LoVo (cell line): Measurements from ENCODE around the gene SLC26A9.

Source experiments
- DNase-seq: peaks from one replicate; pipeline ENCODE4 v3.0.0-alpha.2; 2016; ENCODE audit warnings: low spot score

The SLC26A9 gene

DNA sequence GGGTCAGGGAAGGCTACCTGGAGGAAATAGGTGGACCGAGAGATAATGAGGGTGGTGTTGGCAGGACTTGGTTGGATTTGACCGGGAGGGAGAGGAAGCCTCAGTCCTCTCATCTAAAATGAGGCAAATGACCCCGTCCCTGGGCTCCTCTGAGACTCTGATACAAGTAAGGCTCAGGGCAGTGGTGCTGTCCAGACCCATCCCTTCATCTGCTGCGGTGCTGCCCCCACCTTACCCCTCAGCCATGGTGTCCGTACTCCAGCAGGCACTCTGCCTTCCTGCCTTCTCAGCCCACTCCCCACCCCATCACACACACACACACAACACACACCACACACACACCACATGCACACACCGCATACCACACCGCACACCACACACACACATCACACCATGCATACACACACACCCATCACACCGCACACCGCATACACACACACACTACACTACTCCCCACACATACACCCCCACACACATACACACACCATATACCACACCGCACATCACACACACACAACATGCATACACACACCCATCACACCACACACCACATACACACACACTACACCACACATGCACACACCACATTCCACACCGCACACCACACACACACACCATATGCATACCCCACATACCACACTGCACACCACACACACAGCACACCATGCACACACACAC is 29.4 kb upstream of the SLC26A9 start:
- DNase-seq, result no peak

DNA sequence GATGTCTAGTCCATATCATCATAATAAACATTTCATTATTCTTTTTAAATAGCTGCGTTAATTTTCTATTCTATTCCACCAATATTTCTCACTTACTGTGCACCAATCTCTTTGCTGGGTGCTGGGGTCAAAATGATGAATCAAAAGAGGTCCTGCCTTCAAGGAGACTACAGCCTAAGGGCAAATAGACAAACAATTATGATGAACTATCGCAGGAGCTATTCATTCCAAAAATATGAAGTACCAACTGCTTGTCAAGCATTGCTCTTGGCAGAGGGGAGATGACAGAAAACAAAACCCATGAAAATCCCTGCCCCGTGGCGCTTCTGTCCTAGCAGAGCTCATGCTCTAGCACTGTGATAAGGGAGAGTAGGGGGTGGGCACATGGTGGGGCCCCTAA is 28.8 kb upstream of the SLC26A9 start:
- no peak for DNase-seq

DNA sequence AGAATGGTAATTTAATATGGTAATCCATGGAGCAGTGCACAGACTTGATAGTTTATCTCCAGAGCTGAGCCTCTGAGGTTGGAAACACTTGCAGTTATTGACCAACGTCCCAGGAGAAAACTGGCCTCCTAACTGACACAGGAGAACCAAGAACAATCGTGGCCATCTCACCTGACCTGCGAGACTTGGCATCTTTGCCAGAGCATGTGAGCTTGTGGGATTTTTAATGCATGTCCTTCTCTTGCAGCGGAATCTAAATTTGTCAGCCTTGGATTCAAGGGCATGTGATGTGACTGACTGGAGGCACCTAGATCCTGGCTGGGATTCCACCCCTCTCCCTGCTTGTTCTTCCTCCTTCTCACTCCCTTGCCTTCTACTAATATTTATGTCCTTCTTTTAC is 27.8 kb upstream of the SLC26A9 start:
- no peak for DNase-seq

DNA sequence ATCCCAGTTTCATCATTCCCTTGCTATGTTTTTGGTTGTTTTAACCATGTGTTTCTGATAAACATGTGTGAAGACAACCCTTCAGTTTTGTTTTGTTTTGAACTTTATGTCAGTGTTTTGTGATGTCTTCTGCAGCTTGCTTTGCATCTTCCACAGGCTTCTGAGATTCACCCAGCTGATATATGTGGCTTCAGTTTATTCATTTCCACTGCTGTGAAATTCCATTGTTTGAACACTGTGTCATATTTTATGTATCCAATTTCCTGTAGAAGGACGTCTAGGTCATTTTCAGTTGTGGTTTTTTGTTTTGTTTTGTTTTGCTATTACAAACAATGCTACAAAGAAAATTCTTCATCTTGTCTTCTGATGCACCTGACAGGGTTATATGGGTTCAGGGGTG is 27.2 kb upstream of the SLC26A9 start:
- DNase-seq, result no peak

DNA sequence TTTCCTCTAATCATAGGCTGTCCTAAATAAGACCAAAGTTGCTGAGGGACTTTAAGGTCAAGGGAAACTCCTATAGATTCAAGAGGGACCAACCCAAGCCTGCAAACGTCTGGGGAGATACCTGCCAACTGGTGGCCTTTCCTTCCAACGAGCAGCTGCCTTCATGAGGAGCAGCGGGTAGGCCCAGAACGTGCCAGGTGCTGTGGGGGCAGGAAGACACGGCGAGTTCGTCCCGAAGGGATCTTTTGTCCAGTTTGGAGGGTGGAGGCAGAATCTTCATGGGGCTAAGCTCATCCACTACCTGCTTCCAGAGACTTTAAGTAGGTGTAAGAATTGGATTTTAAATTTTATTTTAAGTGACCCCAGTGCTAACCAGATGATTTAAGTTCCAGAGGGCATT is 26.0 kb upstream of the SLC26A9 start:
- no peak for DNase-seq

DNA sequence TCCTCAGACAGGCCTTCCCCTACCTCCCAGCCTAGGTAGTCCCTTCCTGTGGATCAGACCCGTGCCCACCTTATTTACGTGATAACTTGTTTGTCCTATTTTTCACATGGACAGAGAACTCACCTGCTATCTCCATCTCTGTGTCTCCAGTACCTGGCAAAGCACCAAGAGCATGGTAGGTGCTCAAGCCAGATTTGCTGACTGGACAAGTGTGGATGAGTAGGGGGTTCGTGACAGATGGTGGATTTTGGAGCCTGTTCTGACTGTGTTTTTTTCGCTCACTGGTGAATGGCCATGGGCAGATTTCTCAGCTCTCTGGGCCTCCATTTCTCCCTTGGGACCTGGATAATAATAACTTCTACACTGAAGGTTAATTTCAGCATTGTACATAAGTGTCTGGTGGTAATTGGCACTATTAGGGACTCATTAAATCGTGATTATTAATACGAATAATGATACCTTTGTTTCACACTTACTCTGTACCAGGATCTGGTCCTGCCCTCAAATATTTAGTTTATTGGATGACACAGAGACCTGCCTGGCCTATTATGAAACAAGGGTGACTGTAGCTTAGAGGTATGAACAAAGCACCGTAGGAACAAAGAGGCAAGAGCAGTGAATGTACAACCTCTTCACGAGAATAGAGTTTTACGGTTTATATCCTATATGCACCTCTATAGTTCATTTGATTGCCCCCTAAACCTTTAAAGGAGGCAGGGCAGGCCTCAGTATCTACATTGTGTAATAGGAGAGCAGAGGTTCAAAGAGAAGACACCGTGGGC is 24.5 kb upstream of the SLC26A9 start:
- no peak for DNase-seq

DNA sequence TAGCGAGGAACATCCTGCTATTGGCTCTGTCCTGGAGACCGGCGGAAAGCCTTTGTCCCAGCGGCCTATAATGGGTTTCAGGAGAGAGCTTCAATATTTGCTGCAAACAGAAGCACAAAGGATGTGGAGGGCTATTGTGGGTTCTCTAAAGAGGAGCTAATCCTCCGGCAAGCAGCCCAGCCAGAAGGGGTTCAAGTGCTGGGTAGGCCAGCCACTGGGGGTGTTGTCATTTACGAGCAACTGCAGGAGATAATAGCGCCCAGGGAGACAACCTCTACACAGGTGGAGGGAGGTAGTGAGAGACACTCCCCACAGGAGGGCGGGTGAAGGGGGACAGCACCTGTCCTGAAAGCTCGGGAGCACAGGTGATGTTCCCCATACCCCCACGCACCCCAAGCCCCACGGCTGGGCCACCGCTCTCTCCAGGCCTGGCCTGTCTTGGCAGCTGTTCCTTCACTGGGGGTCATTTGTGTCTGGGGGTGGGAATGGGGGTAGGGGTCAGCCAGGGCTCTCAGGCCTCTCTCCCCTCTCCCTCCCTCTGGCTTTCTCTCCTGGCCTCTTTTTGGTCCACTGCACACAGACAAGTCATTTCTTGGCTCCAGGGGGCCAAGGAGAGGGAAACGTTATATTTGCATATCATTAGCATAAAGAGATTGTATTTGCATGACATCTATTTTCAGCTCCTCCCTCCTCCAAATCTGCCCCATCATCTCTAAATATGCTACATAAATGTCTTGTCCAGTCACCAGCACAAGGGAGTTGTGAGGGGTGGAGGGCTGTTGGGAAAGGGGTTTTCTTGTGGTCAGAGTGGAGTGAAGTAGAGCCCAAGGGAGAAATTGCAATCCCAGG is 22.0 kb upstream of the SLC26A9 start:
- DNase-seq, result no peak

DNA sequence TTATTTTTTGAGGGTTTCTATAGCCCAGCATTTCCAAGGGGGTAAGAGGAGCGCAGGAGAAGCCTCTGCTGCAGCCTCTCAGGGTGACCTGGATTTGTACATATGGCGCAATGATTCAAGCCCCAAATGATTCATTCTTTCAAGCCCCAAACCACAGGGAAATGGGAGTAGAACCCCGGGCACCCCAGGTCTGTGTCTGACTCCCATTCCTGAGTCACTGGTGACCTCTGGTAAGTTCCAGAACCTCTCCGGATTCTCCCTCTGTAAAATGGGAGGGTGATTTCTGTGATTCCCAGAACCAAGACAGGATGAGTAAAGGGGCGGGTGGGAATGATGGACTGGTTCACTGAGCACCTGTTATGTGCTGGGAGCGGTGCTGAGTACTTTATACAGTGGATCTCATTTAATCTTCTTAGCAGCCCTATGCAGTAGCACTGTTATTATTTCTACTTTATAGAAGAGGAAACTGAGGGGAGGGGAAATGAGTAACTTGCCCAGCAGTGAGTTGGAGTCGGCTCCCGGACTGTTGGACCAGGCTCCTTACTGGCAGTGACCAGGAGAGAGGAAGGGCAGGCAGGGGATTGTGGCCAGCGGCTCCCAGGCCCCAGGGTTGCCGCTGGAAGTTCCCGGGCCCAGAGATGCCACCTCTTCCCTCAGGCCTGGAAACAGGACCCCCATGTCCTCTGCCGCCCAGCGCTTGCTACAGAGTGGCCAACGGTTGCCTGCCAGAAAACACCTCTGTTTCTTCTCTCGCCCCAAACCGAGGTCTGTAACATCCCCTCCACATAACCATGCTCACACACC is 20.3 kb upstream of the SLC26A9 start:
- DNase-seq, result no peak

DNA sequence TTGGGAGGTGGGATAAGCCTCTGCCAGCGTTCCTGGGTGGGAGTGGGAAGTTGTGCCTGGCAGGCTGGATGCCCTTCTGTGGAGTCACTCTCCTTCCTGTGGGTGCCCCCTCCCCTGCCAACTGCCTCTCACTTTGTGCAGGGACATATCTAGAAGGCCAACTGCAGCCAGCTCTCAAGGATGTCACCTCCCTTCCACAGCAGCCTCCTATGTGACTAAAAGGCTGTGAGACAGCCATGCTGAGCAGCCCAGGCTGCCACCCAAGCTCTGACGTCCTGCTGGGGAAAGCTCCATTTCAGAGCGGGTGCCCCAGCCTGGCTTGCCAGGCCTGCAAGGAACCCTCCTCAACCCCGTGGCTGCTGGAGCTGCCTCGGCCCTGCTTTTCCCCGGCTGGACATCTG is 19.6 kb upstream of the SLC26A9 start:
- no peak for DNase-seq

DNA sequence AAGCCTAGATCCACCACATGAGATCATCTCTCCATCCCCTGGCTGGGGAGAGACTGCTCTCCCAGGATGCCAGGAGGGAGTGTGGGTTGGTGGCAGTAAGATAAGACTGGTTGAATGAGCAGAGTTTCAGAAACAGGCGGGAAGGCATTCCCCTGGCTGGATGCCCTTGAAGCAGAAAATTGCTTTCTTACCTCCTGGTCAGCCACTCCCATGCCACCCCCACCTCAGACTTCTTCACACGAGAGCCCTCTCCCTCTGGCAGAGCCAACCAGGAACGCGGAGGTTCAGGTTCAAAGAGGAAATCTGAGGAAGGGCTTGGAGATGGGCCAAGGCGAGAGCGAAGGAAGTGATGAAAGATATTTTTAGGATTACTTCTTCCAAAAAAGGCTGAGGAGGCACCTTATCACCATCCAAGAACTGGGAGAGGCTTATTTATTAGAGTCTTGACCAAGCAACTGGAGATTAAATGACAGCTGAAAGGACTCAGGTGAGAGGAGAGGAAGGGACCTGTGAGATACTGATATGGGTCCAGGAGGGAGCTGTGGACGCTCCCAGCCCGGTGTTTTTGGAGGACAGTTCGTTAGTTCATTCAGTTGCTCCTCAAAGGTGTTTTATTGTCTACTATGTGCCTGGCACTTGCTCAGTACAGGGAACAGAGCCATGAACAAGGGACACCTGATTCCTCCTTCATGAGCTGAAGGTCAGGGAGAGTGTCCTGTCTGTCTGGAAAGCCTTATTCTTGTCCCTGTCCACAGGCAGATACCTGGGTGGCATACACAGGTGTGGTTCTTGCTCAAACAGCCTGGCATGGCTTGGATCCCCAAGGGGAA is 18.9 kb upstream of the SLC26A9 start:
- DNase-seq, result peak; percentile 44

DNA sequence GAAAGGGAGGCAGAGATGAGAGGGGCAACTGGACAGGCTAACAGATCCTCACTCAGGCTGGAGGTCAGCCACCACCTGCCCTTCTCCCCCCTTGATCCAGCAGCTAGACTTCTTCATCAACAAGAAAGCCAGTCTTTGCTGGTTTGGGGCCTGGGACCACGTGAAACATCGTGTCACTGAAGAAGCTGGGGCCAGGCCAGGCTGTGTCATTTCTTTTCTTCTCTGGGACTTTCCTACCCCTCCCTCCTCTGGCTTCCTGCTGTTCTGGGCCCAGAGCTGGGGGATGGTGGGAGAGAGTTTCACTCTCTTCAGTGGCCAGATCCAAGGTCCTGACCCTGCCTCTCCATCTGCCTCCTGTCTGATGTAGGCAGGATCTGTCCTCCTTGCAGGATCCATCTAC is 18.1 kb upstream of the SLC26A9 start:
- no peak for DNase-seq

DNA sequence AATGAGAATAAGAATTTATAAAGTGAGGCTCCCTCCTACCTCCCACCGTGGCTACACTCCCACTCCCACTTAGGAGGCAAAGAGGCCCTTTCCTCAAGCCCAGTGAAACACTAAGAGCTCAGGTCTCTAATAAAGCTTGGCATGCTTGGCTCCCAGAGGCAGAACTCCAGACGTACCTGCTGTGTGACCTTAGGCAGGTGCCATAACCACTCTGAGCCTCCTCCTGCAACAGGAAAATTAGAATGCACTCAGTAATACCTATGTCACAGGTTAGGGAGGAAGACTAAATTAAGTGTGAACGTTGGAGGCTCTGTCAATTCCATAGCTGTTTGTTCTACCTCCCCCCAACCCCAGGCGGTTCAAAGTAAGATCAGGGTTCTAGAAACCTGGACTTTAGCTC is 16.5 kb upstream of the SLC26A9 start:
- DNase-seq, result no peak

DNA sequence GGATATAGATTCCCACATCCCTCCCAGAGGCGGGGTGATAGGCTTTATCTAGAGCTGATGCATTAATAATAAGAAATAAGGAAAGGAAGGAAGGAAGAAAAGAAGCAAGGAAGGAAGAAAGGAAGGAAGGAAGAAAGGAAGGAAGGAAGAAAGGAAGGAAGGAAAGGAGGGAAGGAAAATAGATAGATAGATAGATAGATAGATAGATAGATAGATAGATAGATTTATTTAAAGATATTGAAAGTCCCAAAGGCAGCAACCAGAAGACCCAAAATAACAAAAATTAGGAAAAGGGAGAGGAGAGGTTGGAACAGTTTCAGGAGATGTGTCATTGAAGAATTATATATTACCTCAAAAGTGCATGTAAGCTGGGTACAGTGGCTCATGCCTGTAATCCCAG is 12.2 kb upstream of the SLC26A9 start:
- no peak for DNase-seq

DNA sequence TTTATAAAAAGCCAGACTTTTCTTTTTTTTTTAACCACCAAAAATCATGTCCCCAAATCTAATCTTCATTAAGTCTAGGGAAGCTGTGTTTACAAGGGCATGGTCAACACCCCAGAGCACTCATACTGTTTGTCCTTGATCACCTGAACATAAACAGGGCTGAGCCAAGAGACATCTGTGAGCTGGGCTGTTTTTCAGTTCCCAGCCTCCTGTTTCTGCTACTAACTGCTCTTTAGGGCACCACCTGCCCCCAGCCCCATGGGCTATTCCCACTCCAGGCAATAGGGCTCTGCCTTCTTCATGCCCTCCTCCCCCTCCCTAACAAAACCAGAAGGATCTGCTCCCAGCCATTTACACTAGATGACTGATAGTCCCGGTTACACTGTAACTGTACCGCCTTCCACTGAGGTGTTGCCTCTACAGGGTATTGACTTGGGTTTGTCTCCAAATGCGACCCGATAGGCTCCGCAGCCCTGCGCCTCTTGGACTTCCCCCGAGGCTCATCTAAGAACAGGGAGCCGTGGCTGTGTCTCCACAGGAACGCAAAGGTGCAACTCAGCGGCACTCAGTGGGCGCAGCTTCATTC is 11.7 kb upstream of the SLC26A9 start:
- no peak for DNase-seq

DNA sequence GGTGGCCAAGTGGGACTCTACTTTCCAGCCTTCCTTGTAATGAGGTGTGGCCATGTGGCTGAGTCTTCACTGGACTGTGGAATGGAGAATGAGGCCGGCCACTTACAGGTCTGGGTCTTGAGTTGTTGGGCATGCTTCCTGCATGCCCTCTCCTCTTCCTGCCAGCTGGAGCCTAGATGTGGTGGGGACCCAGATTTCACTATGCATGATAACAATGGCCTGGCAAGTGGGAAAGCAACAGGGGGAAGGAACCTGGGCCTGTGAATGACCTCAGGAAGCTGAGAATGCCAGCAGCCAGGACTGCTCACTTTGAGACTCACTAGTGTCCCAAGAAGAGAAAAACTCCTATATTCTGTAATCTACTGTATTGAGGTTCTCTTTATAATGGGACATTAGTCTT is 8.5 kb upstream of the SLC26A9 start:
- no peak for DNase-seq

DNA sequence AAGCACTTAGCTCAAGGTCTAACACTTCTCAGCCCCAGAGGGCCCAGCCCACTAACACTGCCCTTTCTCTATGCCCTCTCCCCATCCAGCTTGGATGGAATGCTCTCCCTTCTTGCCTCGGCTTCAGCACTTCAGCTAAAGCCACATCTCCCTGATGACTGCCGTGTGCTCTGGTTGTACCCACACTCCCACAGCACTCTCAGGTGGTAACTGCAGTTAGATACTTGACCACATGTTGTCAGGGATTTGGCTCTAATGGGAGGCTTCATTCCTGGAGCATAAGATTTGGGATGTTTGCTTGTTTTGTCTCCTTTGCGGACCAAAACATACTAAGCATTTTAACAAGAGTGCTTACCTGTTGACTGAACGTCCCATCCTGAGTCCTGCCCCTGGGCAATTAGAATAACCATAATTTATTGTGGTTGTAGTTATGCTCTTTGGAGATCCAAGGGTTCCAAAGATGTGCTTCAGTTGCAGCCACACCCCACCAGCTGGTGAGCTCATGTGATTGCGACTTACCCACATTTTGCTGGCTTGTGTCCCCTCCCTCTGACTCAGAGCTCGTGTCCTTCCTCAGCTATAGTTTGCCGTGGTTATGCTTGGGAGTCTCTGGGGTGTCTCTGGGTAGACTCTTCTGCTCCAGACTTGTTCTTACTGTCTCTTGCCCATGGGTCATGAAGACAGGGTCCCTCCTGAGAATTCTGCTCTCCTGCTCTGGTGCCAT is 7.7 kb upstream of the SLC26A9 start:
- DNase-seq, result peak; percentile 34

DNA sequence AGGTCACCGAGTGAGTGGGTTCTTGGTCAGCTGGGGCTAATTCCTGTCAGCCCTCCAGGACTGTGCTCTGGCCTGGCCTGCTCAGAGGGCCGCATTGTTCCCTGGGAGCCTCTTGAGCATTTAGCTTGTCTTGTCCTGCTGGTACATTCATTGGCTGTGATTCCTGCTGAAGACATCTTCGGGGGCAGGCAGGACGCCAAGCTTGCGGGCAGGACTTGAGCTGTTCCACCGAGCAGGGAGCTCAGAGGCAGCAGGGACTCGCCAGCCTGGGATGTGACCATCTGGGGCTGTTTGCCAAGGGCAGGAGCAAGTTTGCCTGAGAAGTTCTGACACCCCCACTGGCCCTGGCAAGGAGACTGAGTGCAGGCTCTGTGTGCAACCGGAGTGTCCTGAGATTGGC is 7.0 kb upstream of the SLC26A9 start:
- DNase-seq, result no peak

DNA sequence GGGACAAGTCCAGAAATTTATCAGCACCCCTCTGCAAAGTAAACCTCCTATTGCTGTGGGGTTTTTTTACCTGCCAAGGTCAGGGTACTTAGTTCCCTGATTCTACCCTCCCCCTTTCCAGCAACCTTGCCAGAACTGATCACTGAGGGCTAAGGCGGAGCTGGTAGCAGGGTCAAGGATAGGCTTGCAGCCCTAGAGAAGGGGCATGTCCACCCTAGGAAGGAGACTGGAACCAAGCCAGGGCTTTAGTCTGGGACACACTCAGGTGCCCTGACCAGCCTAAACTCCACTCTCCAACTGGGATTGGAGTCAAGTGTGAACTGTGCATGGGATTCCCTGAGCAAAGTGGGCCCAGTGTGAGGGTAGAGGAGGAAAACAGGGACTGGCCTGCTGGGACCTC is 6.5 kb upstream of the SLC26A9 start:
- DNase-seq, result no peak

DNA sequence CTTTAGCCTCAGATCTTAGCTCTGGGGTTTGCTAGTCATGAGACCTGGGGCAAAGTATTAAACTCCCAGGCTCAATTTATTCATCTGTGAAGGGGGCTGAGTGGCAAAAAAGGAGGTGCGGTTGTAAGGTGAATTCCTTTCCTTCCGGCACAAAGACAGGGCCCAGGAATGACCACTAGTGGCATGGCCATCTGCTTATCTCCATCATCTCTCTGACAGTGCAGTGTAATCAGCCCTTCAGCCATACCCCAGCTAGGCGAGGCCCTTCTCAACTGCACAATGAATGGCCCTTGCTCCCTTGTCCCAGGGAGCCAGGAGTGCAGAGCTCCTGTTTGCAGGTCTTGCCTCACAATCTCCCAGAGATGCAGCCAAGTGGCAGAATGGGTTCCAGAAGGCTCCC is 5.6 kb upstream of the SLC26A9 start:
- DNase-seq, result no peak

DNA sequence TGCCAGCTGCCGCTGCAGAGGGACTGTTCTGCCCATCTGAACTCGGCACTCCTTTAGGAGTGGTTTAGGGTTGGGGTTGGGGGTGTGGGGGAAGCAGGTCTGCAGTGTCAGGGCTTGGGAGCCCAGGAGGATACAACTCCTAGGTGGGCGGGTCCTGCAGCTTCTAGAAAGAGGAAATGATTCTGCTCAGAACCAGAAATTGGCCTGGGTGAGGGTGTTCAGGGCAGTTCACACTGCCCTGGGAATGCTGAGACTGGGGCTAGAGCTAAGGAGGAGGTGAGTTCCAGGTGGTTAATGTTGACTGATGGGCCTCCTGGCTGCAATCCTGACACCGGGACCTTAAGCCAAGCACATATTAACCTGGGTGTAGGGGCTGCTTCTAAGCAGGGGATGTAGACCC is 4.8 kb upstream of the SLC26A9 start:
- DNase-seq, result no peak
